ENCODE measurements around the gene CDC5L. TPM values are rescaled to one million over a fixed set of nuclear protein-coding genes. Genes with fewer than 3 reads are reported as not detected.

Gene CDC5L
- total RNA-seq, 4 donors from 2014 or later = 16.7 to 20.1 (median 17.3) TPM

DNA sequence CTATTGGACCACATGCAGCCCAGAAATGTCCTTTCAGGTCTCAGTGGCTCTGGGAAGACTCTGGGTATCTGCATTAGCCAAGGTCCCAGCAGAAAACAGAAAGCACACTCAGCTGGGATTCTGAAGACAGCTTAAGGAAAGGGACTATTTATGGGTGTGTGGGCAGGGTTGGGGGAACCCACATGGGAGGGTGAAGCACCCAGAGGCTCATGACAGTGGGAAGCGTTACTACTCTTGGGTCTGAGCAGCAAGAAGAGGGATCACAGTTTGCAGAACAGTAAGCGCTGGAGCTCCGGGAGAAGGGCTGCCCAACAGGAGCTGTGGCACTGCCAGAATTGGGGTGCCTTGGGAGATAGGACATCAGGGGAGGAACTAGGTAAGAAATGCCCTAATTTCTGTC, 12.4 kb upstream of the CDC5L start:
- H3K27me3 ChIP-seq = no peaks in the 10 kb centered on the region
- no peak for DNase-seq (ENCODE audit: low spot score in 2 of 2)
- WGBS, 2 donors = 79 to 90% methylated on average over 3 of the region's 3 CpGs
- H3K9me3 ChIP-seq = no peaks in the 10 kb centered on the region
- no peaks in the 10 kb centered on the region for H3K4me1 ChIP-seq
- no peak overlapping the region for H3K27ac ChIP-seq
- H3K4me3 ChIP-seq = no peak overlapping the region
- TF ChIP-seq EP300 (IDR thresholded peaks at IDR 0.05) (no peak), POLR2A (IDR thresholded peaks at IDR 0.05) (no peak), CTCF (IDR thresholded peaks at IDR 0.05) (no peak)
- no peaks in the 10 kb centered on the region for H3K36me3 ChIP-seq

- no peak overlapping the region for H3K4me3 ChIP-seq
- H3K9me3 ChIP-seq = no peaks in the 10 kb centered on the region
- H3K27me3 ChIP-seq = no peaks in the 10 kb centered on the region
- DNase-seq (ENCODE audit: low spot score in 2 of 2) = no peak
- no peak for TF ChIP-seq CTCF (IDR thresholded peaks at IDR 0.05)
- TF ChIP-seq EP300 (IDR thresholded peaks at IDR 0.05) = no peak
- no peak for TF ChIP-seq POLR2A (IDR thresholded peaks at IDR 0.05)
- WGBS, 2 donors = 86 to 90% methylated on average over 3 of the region's 3 CpGs
- H3K27ac ChIP-seq = no peak overlapping the region
- no peaks in the 10 kb centered on the region for H3K36me3 ChIP-seq
- H3K4me1 ChIP-seq = no peaks in the 10 kb centered on the region
Measured at GRCh38 chr6:44377484-44377883, 10.0 kb upstream of the CDC5L start.

DNA sequence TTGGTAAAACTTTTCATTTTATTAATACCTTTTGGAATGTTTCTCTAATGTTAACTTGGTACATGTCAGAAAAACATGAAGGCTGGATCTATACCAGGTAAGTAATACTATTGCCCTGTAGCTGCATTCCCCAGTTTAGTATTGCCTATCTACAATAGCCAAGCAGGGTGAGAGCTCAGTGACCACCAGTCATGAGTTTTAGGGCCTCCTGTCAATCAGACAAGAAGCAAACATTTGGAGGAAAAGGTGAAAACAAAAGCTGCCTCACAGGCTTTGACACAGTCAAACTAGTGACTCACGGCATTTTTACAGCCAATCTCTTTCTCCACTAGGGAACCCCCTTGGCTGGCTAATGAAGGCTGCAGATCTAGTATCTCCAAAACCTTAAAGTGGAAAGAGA, 9.5 kb upstream of the CDC5L start:
- no peaks in the 10 kb centered on the region for H3K27me3 ChIP-seq
- no peak overlapping the region for H3K27ac ChIP-seq
- WGBS, 2 donors = 50 to 76% methylated on average over 1 of the region's 1 CpG
- DNase-seq (ENCODE audit: low spot score in 2 of 2) = no peak
- H3K36me3 ChIP-seq = no peaks in the 10 kb centered on the region
- H3K9me3 ChIP-seq = no peaks in the 10 kb centered on the region
- H3K4me1 ChIP-seq = no peaks in the 10 kb centered on the region
- H3K4me3 ChIP-seq = no peak overlapping the region
- TF ChIP-seq POLR2A (IDR thresholded peaks at IDR 0.05) (no peak), EP300 (IDR thresholded peaks at IDR 0.05) (no peak), CTCF (IDR thresholded peaks at IDR 0.05) (no peak)

DNA sequence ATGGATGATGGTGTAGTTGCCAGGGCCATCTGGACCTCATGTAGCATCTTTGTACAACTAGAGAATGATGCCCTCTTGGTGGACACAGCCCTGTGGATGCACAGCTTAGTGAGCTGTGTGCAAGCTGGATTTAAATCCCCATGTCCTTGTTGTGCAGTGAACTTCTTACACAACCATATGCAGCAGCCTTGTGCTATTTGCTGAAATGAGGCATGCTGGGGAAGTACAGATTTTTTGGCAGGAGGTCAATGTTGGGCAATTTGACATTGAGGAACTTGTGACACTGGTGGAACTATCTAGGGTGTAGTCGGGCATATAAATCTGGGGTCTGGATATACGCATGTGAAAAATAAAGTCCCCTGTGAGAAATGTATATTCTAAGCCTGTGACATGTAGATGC, 5.8 kb upstream of the CDC5L start:
- H3K27ac ChIP-seq = no peak overlapping the region
- WGBS, 2 donors = 81 to 88% methylated on average over 2 of the region's 2 CpGs
- peak in 1 of 2 donors; percentile 48 for DNase-seq (ENCODE audit: low spot score in 2 of 2)

DNA sequence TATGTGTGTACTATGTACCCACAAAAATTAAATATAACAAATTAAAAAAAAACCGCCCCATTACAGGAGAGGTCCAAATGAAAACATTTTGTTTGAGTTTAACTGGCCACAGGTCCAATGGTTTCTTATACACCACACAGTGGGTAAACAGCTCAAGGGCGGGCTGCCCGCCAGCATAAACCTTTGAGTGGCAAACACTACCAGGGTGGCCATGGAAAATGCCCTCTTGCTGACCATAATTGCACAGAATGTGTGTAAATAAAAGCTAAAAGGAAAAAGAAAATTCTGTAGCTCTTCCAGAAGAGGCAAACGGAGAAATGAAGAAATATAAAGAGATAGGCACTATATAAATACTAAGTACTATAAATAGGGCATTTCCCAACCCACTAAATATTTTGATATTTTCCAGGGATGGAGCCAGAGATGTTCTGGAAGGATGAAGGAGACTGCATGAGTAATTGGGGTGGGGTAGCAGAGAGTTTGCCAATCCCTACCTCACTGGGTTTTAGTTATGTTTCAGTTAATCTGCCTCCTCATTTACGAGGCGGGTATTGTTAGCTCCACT, 1.1 kb upstream of the CDC5L start:
- 61 to 64% methylated on average over 6 of the region's 6 CpGs for WGBS, 2 donors
- H3K4me3 ChIP-seq = peak overlapping the region; percentile 66 to 97 (median 86)
- peaks cover 0 to 33% (median 21%) of the 10 kb centered on the region in 4 donors for H3K4me1 ChIP-seq
- no peak for TF ChIP-seq EP300 (IDR thresholded peaks at IDR 0.05)
- TF ChIP-seq POLR2A (IDR thresholded peaks at IDR 0.05) = no peak
- TF ChIP-seq CTCF (IDR thresholded peaks at IDR 0.05) = no peak
- H3K27ac ChIP-seq = peak overlapping the region; percentile 96 to 99 (median 96)
- peak in 1 of 2 donors; percentile 46 for DNase-seq (ENCODE audit: low spot score in 2 of 2)
- H3K36me3 ChIP-seq = peaks cover 0 to 4% (median 0%) of the 10 kb centered on the region in 3 donors
- H3K9me3 ChIP-seq = no peaks in the 10 kb centered on the region
- H3K27me3 ChIP-seq = no peaks in the 10 kb centered on the region

More for the DNA sequence above, 5.8 kb upstream of the CDC5L start:
- H3K36me3 ChIP-seq = no peaks in the 10 kb centered on the region
- no peaks in the 10 kb centered on the region for H3K9me3 ChIP-seq
- H3K4me1 ChIP-seq = peaks cover 0 to 7% (median 3%) of the 10 kb centered on the region in 4 donors
- TF ChIP-seq EP300 (IDR thresholded peaks at IDR 0.05) = peak in 1 of 2 donors; percentile 78
- no peak for TF ChIP-seq POLR2A (IDR thresholded peaks at IDR 0.05)
- no peaks in the 10 kb centered on the region for H3K27me3 ChIP-seq
- H3K4me3 ChIP-seq = no peak overlapping the region

All from tibial nerve (tissue), 4 donors.